Spinal cord (tissue), 10 donors: Measurements from ENCODE around the gene LRRC38. TPM values are rescaled to one million over a fixed set of nuclear protein-coding genes. Genes with fewer than 3 reads are reported as not detected.

Experiments
- DNase-seq, 6 donors: peaks; one replicate each; pipeline versions ENCODE4 v3.0.0 to v3.0.0-alpha.2; 2013 to 2015; ENCODE audit warnings: low spot score in 6 of 6, low read depth in 4 of 6
- H3K27ac ChIP-seq: one replicate; pipeline ENCODE4 v1.5.1; 2013; ENCODE audit warnings: low read depth, low read length, control low read depth
- H3K27me3 ChIP-seq: one replicate; pipeline ENCODE4 v1.6.1; 2013; ENCODE audit warnings: low read length; ENCODE audit not compliant: control insufficient read depth, insufficient read depth
- H3K36me3 ChIP-seq: one replicate; pipeline ENCODE4 v1.6.1; 2013; ENCODE audit warnings: low read length; ENCODE audit not compliant: control insufficient read depth, insufficient read depth
- H3K4me1 ChIP-seq: one replicate; pipeline ENCODE4 v1.6.1; 2013; ENCODE audit warnings: low read length; ENCODE audit not compliant: control insufficient read depth, insufficient read depth
- H3K4me3 ChIP-seq: one replicate; pipeline ENCODE4 v1.5.1; 2013; ENCODE audit warnings: low read depth, low read length, control low read depth
- H3K9me3 ChIP-seq: one replicate; pipeline ENCODE4 v1.6.1; 2013; ENCODE audit warnings: low read length; ENCODE audit not compliant: control insufficient read depth, insufficient read depth
- WGBS: methylation state at CpG from one replicate; pipeline ENCODE4 v1.1.5; 2013; ENCODE audit warnings: missing lambda C conversion rate; ENCODE audit not compliant: insufficient coverage; 5-methylcytosine and 5-hydroxymethylcytosine counted together
- polyA plus RNA-seq, 2 donors: library from polyadenylated mRNA; unstranded; fragments of 120-200 nt; gene quantifications; one replicate each; pipeline ENCODE4 v1.2.1, GENCODE V29; 2013; ENCODE audit not compliant: insufficient read length in 2 of 2
- total RNA-seq, 2 donors: library from RNA; depleted of rRNA in 1 of 2; stranded (reverse); fragments of 120-200 nt in 1 of 2; fragments of >200 nt in 1 of 2; gene quantifications; one replicate each; pipeline versions ENCODE4 v1.2.3 to v1.2.4, GENCODE V29; 2013 to 2014
- donor health status: healthy.

The LRRC38 gene
- total and polyA plus RNA-seq, 4 donors, result 0.55 to 4.8 (median 2.8) TPM

DNA sequence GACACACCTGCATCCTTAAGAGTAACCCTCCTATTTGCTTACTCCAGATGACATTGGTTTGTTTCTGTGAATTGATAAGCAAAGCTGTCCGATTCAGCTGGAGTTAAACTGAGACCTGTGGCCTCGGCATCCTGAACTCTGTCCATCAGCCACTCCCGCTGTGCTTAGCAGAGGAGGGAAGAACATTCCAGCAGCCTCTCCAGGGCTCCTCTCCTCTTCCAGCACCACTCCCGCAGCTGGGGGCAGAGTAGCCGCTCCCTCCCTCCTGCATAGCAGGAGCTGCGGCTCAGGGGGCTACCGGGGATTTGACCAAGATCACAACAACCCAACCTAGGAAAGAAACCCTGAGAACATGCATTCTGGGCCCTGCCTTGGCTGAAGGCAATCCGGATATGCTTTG lies 8.8 kb downstream of the LRRC38 start:
- no peak for DNase-seq
- H3K9me3 ChIP-seq, result no peaks in the 10 kb centered on the region
- no peaks in the 10 kb centered on the region for H3K36me3 ChIP-seq
- peaks cover 7% of the 10 kb centered on the region for H3K4me1 ChIP-seq
- H3K4me3 ChIP-seq, result no peak overlapping the region
- H3K27ac ChIP-seq, result no peak overlapping the region
- WGBS, result 30% methylated on average over 8 of the region's 8 CpGs
- peaks cover 8% of the 10 kb centered on the region for H3K27me3 ChIP-seq

DNA sequence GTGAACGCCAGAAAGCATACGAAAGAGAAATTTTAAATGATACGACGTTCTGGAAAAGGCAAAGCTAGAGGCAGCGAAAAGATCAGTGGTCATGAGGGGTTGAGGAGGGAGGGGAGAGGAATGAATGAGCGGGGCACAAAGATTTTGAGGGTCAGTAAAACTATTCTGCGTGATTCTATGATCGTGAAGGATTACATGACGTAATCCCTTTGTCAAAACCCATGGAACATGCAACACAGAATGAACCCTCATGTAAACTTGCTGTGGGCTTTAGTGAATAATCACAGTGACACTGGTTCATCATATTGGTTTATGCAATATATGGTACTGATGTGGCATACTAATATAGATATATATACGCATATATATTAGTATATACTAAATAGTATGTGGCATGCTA lies 13.0 kb downstream of the LRRC38 start:
- no peak for DNase-seq
- no peaks in the 10 kb centered on the region for H3K9me3 ChIP-seq
- no peak overlapping the region for H3K27ac ChIP-seq
- H3K27me3 ChIP-seq, result peaks cover 3% of the 10 kb centered on the region
- H3K4me1 ChIP-seq, result peaks cover 6% of the 10 kb centered on the region
- no peaks in the 10 kb centered on the region for H3K36me3 ChIP-seq
- H3K4me3 ChIP-seq, result no peak overlapping the region
- WGBS, result 91% methylated on average over 5 of the region's 10 CpGs

DNA sequence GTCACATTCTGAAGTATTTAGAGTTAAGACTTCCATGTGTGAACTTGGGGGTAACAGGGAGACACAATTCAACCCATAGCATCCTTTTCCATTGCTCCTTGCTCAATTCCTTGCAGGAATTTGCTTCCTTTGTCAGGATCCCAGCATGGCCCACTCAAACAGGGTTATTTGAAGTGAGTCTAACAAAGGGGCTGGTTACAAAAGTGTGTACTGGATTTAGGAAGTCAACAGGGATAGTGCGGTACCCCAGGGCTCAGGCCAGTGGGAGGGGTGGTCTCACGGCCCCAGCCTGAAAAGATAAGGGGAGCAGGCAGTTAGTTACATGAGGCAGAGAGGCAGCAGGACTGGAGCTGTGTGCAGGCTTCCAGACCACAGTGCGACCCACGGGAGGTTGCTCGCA lies 14.4 kb downstream of the LRRC38 start:
- H3K9me3 ChIP-seq, result no peaks in the 10 kb centered on the region
- no peaks in the 10 kb centered on the region for H3K27me3 ChIP-seq
- H3K36me3 ChIP-seq, result no peaks in the 10 kb centered on the region
- no peak overlapping the region for H3K4me3 ChIP-seq
- H3K4me1 ChIP-seq, result no peaks in the 10 kb centered on the region
- 67% methylated on average over 2 of the region's 5 CpGs for WGBS
- DNase-seq, result no peak
- H3K27ac ChIP-seq, result no peak overlapping the region

- no peaks in the 10 kb centered on the region for H3K9me3 ChIP-seq
- H3K27me3 ChIP-seq, result no peaks in the 10 kb centered on the region
- no peaks in the 10 kb centered on the region for H3K4me1 ChIP-seq
- no peaks in the 10 kb centered on the region for H3K36me3 ChIP-seq
- H3K4me3 ChIP-seq, result no peak overlapping the region
- no peak for DNase-seq
- 49% methylated on average over 4 of the region's 7 CpGs for WGBS
- H3K27ac ChIP-seq, result no peak overlapping the region
Observed at GRCh38 chr1:13498553-13498952, 15.2 kb downstream of the LRRC38 start.

- H3K4me1 ChIP-seq, result no peaks in the 10 kb centered on the region
- no peaks in the 10 kb centered on the region for H3K9me3 ChIP-seq
- H3K27me3 ChIP-seq, result no peaks in the 10 kb centered on the region
- no peak overlapping the region for H3K27ac ChIP-seq
- DNase-seq, result no peak
- no peak overlapping the region for H3K4me3 ChIP-seq
- 84% methylated on average over 7 of the region's 7 CpGs for WGBS
- no peaks in the 10 kb centered on the region for H3K36me3 ChIP-seq
Observed at GRCh38 chr1:13495186-13495585, 18.6 kb downstream of the LRRC38 start.

GRCh38 chr1:13494712-13495111 lies 19.1 kb downstream of the LRRC38 start:
- DNase-seq, result no peak
- no peak overlapping the region for H3K27ac ChIP-seq
- H3K4me1 ChIP-seq, result no peaks in the 10 kb centered on the region
- H3K9me3 ChIP-seq, result no peaks in the 10 kb centered on the region
- H3K27me3 ChIP-seq, result no peaks in the 10 kb centered on the region
- 90% methylated on average over 6 of the region's 6 CpGs for WGBS
- H3K4me3 ChIP-seq, result no peak overlapping the region
- H3K36me3 ChIP-seq, result no peaks in the 10 kb centered on the region

DNA sequence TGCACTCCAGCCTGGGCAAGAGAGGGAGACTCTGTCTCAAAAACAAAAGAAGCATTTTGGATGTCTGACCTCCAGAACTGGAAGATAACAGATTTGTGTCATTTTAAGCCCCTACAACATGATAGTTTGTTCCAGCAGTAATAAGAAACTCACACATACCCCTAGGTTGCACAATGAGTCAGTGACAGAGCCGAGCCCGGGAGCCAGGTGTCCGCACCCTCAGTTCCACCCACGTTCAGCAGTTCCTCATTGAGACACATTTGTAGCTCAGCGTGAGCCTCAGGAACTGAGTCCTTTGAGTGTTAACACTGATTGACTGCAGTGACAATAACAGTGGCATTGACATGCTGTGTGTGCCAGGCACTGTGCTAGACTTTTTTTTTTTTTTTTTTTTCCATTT lies 19.8 kb downstream of the LRRC38 start:
- Histone ChIP-seq H3K4me3 (no peak overlapping the region), H3K27ac (no peak overlapping the region), H3K36me3 (no peaks in the 10 kb centered on the region), H3K4me1 (no peaks in the 10 kb centered on the region), H3K9me3 (no peaks in the 10 kb centered on the region), H3K27me3 (no peaks in the 10 kb centered on the region)
- 77% methylated on average over 5 of the region's 5 CpGs for WGBS
- DNase-seq, result no peak

DNA sequence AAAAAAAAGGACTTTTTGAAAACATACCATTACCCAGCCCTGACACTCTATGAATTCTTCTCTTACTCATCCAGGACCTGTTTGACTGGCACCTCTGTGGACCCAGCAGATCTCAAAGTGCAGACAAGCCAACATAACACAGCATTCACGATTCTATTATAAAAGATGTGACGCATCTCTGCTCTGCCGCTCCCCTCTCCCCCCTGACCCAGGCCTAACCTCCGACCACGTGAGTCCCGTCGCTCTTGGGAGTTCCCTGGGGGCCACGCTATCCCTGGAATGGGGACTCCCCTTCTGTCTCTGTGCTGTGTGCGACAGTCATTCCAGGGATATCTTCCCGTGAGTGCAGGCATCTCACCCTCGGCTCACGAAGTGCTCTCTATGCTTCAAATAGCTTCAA lies 21.1 kb downstream of the LRRC38 start:
- Histone ChIP-seq H3K27ac (no peak overlapping the region), H3K4me3 (no peak overlapping the region), H3K4me1 (no peaks in the 10 kb centered on the region), H3K36me3 (no peaks in the 10 kb centered on the region), H3K9me3 (no peaks in the 10 kb centered on the region), H3K27me3 (no peaks in the 10 kb centered on the region)
- DNase-seq, result no peak
- WGBS, result 53% methylated on average over 12 of the region's 12 CpGs

GRCh38 chr1:13487957-13488356 lies 25.8 kb downstream of the LRRC38 start:
- peak in 1 of 6 donors; percentile 58 for DNase-seq
- Histone ChIP-seq H3K4me3 (no peak overlapping the region), H3K27ac (no peak overlapping the region), H3K9me3 (no peaks in the 10 kb centered on the region), H3K27me3 (no peaks in the 10 kb centered on the region), H3K4me1 (peaks cover 5% of the 10 kb centered on the region), H3K36me3 (no peaks in the 10 kb centered on the region)
- WGBS, result no CpG with 5 or more reads among the region's 3 CpGs

- H3K36me3 ChIP-seq, result no peaks in the 10 kb centered on the region
- WGBS, result 63% methylated on average over 16 of the region's 17 CpGs
Observed at GRCh38 chr1:13487143-13487868, 26.5 kb downstream of the LRRC38 start.

More at GRCh38 chr1:13487143-13487868, 26.5 kb downstream of the LRRC38 start:
- Histone ChIP-seq H3K4me3 (no peak overlapping the region), H3K27me3 (no peaks in the 10 kb centered on the region), H3K4me1 (peaks cover 5% of the 10 kb centered on the region), H3K9me3 (no peaks in the 10 kb centered on the region), H3K27ac (no peak overlapping the region)
- DNase-seq, result no peak
